CD4-positive, alpha-beta T cell treated with Interleukin-6 at 100 ng/mL for 8 hours (primary cell): Measurements from ENCODE around the gene HNRNPAB.
"Not testable (repeated sequence)": the region's sequence is repeated elsewhere in the genome, so short reads cannot be mapped to it uniquely, and the experiment has no call there.

ENCODE experiments used
- DNase-seq: peaks from one replicate; pipeline ENCODE4 v3.0.0-alpha.2; 2020; ENCODE audit warnings: mixed read lengths, low spot score

HNRNPAB gene

DNA sequence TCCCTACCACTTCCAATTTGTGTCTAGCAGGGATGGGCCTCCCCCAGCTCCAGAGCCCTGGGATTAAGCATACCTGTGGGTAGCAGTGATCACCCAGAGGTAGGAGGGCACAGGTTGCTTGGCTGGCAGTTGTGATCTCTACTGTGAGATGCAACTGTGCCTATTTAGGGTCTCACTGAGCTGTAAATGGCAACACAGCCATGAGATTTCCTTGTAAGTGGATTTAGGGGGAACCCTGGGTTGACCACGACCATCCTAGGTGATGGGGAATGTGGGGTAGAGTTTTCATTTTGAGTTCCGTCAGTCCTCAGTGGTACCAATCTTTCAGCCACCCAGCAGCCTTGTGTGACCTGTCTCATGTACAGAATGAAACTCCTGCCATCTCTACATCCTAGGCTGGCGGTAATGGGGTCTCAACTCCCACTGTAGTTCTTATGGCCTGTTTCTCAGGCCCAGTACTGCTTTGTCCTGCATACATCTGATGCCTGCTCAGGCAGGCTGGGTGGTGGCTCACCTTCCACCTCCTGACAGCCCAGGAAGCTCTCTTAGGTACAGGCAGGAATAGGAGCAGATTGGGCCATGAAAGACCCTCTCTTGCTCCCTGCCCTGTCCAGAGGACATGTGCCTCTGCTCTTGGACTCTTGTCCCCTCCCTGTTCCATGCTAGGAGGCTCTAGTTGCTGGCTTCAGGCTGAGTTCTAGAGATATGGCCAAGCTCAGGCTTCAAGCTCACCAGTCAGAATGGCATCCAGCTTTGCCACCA, 8.1 kb downstream of the HNRNPAB start:
- no peak for DNase-seq

DNA sequence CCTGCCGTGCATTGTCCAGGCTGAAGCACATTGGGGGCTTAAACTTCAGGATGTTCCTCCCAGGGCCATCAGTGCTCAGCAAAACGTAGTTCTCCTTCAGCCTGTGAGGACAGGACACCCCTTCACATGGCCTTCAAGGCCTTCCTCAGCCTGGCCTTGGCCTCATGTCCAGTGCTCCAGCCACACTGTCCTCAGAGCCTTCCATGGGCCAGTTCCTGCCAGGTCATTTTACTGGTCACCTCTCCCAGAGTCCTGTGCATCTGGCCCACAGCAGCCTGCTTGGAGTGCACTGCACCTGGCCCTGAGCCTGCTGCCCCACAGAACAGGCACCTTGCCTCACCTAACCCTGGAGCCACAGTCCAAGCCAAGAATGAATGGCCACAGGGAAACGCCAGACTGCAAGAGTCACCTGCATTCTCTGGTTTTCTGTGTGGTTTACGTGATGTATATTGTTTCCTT, 8.7 kb downstream of the HNRNPAB start:
- DNase-seq: no peak

DNA sequence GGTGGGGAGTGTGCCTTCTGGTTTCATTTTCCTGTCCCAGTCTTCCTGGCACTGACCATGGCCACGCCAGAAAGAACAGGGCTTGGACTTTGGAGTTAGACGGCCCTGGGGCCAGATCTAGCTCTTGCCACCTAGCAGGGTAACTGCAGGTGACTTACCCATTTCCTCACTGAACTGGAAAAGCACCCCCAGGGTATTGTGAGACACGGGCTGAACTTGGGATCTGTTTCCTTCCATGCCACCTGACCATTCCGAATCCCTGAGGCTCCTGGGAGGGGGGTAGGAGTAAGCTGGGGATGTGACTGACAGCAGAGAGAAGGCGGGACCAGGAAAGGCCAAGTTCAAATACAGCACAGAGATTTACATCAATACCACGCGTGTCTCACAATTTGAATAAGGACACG, 9.4 kb downstream of the HNRNPAB start:
- no peak for DNase-seq

DNA sequence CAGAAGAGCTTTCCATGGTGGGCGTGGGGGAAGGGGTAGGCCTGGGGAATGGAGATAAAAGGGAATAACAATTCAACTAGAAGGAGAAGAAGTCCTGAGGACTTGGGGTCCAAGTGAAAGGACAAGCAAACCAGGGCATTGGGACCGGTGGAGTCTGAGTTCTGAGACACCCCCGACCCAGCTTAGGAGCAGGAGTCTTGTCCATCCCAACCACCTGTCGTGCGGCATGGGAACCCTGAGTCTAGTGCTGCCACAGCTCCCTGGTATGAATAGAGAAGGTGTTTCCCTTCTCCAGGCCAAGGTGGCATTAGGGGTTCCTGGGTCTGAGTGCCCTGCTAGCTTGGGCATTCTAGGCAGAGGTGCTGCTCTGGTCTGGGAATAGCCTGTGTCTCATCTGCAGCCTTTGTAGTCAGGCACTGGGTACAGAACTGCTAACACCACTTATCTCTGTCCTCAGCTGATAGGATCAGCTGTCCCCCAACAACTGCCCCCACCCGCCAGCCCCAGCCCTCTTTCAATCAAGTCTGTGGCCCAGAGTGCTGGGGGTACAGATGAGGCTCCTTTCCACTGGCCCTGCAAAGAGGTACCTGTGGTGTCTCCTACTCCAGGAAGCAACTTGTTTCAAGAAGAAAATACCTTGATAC, 9.9 kb downstream of the HNRNPAB start:
- DNase-seq: no peak

DNA sequence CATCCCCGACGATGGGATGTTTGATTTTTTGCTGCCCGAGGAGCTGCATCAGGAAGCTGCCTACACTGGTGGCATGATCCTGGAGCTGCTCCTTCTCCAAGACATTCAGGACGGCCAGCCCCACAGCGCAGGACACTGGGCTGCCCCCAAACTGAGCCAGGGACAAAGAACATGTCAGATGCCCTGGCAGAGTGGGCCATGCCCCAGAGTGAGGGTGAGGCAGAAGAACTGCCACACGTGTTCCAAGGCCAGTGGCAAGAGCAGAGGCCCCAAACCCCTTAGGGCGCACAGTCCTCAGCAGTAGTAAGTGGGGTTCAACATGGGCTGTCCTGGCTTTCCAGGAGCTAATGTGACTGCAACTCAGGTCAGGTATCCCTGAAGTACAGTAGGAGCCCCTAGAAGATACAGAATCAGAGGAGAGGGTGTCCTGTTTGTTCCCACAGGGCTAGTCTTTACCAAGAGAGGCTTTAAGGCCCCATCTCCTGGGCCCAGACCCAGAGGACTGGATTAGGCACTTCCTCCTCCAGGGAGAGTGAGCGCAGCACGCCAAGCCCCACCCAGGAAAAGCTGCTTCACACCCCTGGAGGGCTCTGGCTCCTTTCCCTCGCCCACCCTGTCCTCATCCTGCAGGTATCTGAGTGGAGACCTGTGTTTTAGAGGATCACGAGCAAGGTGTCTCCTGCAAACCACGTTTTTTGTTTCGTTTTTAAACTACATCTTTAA, 11.1 kb downstream of the HNRNPAB start:
- no peak for DNase-seq

DNA sequence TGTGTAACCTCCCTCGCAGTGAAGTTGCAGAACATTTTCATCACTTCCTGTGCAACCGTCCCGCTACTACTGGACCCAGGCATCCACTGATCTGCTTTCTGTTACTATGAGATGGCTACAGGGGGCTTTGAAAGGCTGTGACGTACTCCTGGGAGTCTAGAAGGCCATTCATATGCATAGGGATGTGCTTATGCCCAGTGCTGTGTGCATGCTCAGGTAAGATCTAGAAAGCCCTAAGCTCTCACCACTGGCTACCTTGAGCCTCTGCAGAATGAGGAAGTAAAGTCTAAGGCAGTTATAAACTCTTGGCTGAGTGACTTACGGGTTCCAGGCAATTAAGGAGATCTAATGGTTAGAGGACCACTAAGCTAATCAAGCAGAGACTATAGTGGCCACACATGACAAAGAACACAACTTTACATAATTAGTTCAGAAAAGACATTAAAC, 11.8 kb downstream of the HNRNPAB start:
- DNase-seq: no peak

DNA sequence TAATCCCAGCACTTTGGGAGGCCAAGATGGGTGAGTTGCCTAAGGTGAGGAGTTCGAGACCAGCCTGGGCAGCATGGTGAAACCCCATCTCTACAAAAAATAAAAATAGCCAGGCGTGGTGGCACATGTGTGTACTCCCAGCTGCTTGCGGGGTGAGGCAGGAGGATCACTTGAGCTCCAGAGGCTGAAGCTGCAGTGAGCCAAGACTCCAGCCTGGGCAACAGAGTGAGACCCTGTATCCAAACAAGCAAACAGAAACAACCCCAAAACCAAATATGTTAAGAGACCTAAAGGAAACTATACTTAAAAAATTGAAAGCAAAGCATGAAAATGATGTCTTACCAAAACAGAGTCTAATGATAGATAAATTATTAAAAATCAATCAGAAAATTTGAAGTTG, 12.4 kb downstream of the HNRNPAB start:
- no peak for DNase-seq

DNA sequence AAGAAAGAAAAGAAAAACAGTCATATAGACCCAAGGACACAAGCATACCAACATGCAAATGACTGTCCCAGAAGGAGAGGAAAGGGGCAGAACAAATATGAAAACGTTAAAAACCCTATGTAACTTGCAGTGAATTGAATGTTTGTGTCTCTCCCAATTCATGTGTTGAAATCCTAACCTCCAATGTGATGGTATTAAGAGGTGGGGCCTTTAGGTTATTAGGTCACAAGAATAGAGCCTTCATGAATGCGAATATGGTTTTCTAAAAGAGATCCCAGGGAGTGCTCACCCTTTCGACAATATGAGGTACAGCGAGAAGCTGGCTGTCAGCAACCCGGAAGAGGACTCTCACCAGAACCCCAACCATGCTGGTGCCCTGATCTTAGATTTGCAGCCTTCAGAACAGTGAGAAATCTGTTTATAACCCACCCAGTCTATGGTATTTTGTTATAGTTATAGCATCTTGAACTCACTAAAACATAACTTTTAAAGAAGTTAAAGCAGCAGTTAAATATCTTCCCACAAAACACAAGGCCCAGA, 14.0 kb downstream of the HNRNPAB start:
- no peak for DNase-seq

DNA sequence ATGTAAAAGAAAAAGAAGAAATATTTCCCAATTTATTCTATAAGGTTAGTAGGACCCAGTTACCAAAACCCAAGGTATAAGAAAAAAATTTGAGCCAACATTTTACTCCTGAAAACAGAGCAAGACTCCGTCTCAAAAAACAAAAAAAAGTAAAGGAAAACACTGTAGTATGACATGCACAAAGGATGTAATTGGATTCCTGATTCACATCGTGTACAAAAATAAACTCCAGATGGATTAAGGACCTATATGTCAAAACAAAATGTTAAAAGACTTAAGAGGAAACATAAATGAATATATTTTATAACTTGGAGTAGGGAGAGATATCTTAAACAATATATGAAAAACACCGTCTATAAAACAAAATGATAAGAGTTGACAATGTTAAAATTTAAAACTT, 14.5 kb downstream of the HNRNPAB start:
- DNase-seq: no peak

DNA sequence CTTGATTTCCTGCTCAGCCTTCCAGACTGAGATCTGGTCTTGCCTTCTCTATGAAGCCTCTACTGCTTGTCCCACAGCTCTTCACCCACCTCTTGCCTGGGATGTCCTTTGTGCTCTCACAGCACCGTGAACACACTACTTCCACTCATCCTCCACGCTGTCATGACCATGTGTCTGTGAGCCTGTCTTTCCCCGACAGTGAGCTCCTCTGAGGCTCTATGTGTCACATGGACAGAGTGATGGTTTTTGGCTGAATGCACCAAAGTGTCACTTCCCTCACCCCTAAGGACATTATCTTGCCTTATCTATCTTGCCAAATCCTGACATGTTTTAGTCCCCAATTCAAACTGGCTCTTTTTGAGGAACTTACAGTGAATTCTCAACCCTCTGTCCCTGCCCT, 16.9 kb downstream of the HNRNPAB start:
- no peak for DNase-seq

DNA sequence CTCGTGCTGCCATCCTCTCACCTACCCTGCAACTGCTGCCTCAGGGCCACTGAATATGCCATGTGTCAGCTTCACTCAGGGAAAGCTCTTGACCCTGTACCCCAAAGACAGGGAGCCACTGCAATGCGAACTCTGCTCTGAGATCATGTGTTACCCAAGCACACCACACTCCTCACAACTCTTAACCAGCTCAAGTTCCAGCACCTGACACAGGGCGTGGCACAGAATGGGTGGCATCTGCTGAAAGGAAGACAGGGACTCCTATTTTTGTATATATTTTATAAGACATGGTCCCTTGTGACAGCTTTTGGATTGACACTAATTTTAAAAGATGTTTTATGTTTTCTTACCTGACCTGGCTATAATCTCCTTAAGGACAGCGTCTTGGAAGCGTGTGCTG, 17.5 kb downstream of the HNRNPAB start:
- no peak for DNase-seq

DNA sequence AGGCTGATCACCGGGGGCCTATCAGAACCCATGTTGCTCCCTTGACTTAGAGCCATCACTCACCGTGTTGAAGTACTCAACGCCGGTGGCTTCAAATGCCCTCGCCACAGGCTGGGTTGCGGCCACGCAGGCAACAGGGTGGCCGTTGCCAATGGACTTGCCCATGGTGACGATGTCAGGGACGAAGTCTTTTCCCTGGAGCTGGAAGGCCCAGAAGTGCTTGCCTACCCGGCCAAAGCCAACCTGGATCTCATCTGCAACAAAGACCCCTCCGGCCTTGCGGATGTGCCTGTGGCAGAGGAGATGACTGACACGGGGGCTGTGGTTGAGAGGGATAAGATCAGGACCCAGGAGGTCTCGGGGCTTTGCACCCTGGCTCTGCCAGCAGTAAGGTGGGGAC, 18.0 kb downstream of the HNRNPAB start:
- no peak for DNase-seq

DNA sequence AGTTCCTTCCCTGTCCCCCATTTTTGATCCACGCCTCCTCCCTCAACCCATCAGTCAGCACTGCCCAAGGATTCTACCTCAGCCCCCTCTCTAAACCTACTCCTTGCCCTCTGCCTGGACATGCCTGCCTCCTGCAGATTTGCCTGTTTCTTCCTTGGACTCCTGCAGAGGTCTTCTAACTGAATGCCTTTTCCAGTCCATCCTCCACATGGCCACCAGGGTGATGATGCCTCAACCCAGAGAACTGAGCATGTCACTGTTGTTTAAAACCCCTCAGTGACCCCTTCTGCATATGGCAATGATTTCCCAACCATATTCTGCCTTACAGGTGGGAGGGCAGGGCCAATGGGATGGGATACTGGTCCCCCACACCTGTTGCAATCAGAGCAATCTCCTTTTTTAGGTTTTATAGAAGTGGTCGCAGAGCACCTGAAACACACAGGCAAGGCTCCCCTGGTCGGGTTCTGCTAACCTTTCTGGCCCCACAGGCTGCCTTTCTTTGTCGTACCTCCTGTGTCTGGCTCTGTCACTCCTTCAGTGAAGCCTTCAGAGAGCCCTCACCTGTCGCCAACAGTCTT, 19.0 kb downstream of the HNRNPAB start:
- DNase-seq: no peak

DNA sequence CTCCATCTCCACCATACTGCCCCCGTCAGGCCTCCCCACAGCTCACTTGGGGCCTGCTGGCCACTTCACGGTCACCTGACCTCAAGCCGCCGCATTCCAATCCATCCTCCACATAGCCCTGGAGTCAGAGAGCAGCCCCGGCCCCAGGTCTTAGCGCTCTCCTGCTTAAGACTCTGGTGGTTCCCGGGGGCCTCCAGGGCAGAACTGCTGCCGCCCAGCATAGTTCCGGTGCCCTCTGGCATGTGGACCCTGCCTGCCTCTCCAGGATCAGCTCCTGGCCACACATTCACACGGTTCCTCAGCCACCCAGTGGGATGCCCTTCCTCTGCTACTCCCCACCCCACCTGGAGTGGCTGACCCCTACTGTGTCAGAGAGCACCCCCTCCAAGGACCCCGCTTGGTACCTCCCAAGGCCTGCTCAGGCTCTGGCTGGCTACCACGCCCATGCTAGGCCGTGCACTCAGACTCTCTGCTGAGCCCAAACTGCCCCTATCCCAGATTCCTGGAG, 19.5 kb downstream of the HNRNPAB start:
- no peak for DNase-seq

DNA sequence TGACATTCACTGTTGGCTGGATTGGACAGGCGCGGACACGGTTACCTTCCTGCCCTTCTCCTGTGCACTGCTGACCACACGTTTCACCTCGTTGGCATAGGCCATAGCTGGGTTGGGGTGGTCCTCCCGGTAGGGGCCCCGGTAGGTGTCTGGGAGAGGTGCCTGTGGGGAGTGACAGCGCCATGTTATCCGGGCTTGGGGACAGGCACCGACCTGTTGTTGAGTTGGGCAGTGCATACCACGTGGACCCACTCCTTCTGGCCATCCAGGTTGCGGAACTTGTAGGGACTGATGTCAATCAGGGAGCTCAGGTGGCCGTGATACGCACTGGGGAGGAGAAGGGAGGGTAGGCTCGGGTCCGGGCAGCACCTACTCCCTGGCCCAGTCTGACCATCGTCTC, 20.1 kb downstream of the HNRNPAB start:
- DNase-seq: no peak

DNA sequence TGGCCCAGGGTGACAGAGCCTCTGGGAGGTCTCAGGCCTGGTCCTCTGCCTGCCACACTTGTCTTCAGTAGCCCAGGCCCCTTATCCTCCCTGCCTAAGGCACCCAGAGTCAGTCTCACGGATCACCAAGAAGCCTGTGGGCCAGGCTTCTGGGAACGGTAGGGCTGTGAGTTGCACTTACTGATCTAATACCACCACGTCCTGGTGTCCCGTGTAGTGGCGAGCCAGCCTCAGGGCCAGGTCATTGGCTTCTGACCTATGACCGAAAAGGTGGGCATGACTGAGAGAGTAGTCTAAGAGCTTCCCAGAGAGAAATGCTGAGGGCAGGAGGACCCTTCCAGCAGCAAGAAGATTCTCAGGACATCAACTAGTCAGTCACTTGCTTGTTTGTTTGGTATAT, 20.8 kb downstream of the HNRNPAB start:
- DNase-seq: no peak

DNA sequence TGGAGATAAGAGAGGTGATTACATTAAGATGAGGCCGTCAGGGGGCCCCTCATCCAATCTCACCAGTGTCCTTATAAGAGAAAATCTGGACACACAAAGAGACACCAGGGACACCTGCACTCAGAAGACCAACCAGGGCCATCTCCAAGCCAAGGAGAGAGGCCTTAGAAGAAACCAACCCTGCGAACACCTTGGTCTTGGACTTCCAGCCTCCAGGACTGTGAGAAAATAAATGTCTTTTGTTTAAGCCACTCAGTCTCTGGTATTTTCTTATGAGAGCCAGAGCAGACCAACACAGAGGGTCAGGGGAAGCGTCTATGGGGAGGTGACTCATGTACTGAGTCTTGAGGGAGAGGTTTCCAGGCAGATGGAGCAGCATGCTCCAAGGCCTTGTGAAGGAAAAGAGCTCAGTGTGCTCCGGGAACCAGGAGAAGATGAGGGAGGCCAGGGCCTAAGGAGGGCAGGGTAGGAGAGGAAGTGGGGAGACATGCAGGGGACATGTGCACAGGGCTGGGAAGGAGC, 22.9 kb downstream of the HNRNPAB start:
- no peak for DNase-seq

DNA sequence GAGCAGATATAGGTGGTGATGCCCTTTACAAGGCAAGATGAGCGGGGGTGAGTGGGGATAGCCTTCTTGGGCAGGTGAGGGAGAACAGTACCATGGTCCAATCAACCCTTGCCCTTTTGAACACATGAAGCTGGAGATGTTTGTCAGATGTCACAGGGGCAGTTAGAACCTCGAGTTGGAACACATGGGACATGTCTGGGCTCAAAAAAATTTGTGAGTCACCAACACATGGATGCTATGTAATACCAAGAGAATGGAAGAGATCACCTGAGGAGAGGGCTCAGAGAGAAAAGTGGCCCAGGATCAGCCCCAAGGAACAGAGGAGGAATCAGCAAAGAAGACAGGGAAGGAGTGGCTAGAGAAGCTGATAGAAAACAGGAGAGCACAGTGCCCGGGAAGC, 23.6 kb downstream of the HNRNPAB start:
- no peak for DNase-seq

DNA sequence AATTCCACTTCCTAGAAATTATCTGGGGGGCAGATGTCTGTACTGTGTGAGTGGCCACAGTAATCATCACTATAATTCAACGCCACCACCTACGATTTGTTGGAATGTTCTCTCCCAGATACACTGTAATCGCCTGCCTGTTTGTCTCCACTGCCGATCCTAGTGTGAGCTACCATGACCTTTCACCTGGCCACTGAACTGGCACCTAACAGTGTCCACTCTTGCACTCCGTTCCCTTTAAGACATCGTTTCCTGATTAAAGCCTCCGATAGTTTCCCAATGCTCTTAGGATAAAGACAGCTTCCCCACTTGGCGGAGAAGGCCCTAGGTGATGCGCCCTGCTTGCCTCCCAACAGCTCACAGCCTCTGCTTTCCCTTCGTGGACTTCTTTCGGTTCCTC, 24.3 kb downstream of the HNRNPAB start:
- DNase-seq: no peak

DNA sequence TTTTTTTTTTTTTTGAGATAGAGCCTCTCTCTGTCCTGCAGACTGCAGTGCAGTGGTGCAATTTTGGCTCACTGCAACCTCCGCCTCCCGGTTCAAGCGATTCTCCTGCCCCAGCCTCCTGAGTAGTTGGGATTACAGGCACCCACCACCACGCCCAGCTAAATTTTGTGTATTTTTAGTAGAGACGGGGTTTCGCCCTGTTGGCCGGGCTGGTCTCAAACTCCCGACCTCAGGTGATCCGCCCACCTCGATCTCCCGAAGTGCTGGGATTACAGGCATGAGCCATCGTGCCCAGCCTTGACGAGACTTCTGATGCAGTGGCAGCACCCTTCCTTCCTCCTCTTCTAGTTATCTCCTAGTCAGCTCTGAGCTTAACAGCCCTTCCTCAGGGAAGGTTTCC, 24.8 kb downstream of the HNRNPAB start:
- DNase-seq: not testable (repeated sequence)

DNA sequence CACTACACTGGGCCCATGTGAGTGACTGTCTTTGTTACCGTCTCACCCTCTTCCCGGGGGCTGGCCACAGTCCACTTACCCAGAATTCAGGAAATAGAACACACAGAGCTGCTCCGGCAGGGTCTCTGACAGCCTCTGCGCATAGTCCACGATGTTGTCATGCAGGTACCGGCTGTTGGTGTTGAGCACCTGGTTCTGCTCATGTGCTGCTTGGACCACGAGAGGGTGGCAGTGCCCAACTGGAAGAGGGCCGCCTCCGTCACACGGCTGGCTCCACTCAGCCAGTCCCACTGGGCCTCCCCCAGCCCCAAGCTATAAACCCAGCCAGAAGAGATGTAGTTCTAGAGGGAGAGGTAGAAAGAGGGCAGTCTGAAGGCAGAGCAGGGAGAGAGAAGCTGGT, 25.5 kb downstream of the HNRNPAB start:
- no peak for DNase-seq
